ENCODE results near the gene TSC22D2. TPM values are rescaled to one million over a fixed set of nuclear protein-coding genes. Genes with fewer than 3 reads are reported as not detected.
A peak's percentile ranks its signal among the peaks of the same experiment; 100 is the strongest.
"Not testable (repeated sequence)": the region's sequence is repeated elsewhere in the genome, so short reads cannot be mapped to it uniquely, and the experiment has no call there.

Gene TSC22D2
- polyA plus RNA-seq, 3 donors: 54.6 to 66.8 (median 62.0) TPM

GRCh38 chr3:150460484-150460883 is 52.4 kb downstream of the TSC22D2 start:
- DNase-seq (ENCODE audit: extremely low read depth in 1 of 11, low read depth in 9 of 11, low spot score in 4 of 11): no peak

GRCh38 chr3:150461399-150461798 is 53.3 kb downstream of the TSC22D2 start:
- DNase-seq (ENCODE audit: extremely low read depth in 1 of 11, low read depth in 9 of 11, low spot score in 4 of 11): no peak

DNA sequence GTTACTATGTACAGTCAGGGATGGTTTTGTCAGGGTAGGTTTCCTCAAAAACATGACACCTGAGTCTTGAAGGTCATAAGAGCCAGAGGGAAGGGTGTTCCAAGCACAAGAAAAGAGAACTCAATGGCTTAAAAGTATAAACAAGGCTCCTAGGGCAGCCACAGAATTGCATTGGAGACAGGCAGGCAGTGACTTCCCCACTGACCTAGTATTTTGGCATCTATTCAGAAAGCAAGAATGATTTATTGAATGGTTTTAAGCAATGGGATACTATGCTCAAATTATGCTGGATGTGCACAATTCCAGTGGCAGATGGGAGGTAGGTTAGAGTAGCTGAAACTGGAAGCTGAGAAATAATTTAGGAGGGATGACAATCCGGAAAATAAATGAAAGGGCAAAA is 54.0 kb downstream of the TSC22D2 start:
- no peak for DNase-seq (ENCODE audit: extremely low read depth in 1 of 11, low read depth in 9 of 11, low spot score in 4 of 11)

DNA sequence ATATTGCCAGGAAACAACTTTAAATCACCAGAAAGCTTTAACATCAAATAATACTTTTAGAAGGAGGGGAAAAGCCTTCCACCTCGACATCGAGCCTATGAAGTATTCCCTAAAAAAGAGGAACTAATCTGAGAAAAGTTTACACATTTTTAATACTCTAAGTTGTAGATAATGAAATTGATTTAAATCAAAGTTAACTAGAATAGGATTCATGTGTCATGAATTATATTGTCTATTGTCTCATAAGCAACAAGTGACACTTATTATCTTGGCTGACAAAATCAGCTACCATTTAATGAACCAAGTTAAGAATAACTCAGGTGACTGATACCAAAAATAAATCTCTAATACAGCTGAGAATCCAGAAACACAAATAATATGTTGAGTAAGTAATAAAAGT is 56.6 kb downstream of the TSC22D2 start:
- DNase-seq (ENCODE audit: extremely low read depth in 1 of 11, low read depth in 9 of 11, low spot score in 4 of 11): no peak

- DNase-seq (ENCODE audit: extremely low read depth in 1 of 11, low read depth in 9 of 11, low spot score in 4 of 11): no peak
Measured at GRCh38 chr3:150467381-150467780, 59.3 kb downstream of the TSC22D2 start.

- no peak for DNase-seq (ENCODE audit: extremely low read depth in 1 of 11, low read depth in 9 of 11, low spot score in 4 of 11)
Measured at GRCh38 chr3:150469031-150469930, 61.2 kb downstream of the TSC22D2 start.

- no peak for DNase-seq (ENCODE audit: extremely low read depth in 1 of 11, low read depth in 9 of 11, low spot score in 4 of 11)
Measured at GRCh38 chr3:150469931-150470740, 62.0 kb downstream of the TSC22D2 start.

- no peak for DNase-seq (ENCODE audit: extremely low read depth in 1 of 11, low read depth in 9 of 11, low spot score in 4 of 11)
Measured at GRCh38 chr3:150472421-150472820, 64.3 kb downstream of the TSC22D2 start.

GRCh38 chr3:150473161-150473560 is 65.1 kb downstream of the TSC22D2 start:
- not testable (repeated sequence) for DNase-seq (ENCODE audit: extremely low read depth in 1 of 11, low read depth in 9 of 11, low spot score in 4 of 11)

- no peak for DNase-seq (ENCODE audit: extremely low read depth in 1 of 11, low read depth in 9 of 11, low spot score in 4 of 11)
Measured at GRCh38 chr3:150479370-150479769, 71.3 kb downstream of the TSC22D2 start.

DNA sequence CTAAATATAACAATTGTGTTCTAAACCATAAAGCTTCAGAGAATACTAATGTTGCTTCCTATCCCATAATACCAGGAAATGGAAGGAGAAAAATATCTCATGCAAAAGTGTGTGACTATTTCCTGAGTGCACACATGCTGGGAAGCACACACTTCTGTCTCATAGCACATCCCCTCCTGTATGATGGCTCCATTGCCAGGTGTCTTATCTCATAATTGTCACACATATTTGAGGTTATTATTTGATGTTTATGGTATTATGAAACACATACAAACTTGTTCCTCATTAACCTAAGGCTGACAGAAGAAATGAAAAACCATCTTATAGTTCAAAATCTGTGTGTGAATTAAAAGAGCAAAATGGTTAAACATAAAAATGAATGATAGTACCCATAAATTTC is 72.8 kb downstream of the TSC22D2 start:
- DNase-seq (ENCODE audit: extremely low read depth in 1 of 11, low read depth in 9 of 11, low spot score in 4 of 11): peak in 8 of 11 donors; percentile 29 to 53 (median 42)

GRCh38 chr3:150483226-150483625 is 75.1 kb downstream of the TSC22D2 start:
- DNase-seq (ENCODE audit: extremely low read depth in 1 of 11, low read depth in 9 of 11, low spot score in 4 of 11): no peak

DNA sequence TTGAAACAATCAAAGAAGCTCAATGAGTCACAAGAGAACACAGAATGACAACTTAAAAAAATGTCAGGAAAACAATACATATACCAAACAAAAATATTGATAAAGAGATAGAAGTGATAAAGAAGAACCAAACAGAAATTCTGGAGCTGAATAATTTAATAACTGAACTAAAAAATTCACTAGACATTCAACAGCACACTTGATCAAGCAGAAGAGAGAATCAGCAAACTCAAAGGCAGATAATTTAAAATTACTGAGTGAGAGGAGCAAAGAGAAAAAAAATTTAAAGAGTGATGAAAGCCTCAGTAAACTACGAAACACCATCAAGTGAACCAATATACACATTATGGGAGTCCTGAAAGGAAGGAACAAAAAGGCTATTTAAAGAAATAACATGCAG is 76.3 kb downstream of the TSC22D2 start:
- DNase-seq (ENCODE audit: extremely low read depth in 1 of 11, low read depth in 9 of 11, low spot score in 4 of 11): no peak

- DNase-seq (ENCODE audit: extremely low read depth in 1 of 11, low read depth in 9 of 11, low spot score in 4 of 11): no peak
Measured at GRCh38 chr3:150488867-150489266, 80.8 kb downstream of the TSC22D2 start.

DNA sequence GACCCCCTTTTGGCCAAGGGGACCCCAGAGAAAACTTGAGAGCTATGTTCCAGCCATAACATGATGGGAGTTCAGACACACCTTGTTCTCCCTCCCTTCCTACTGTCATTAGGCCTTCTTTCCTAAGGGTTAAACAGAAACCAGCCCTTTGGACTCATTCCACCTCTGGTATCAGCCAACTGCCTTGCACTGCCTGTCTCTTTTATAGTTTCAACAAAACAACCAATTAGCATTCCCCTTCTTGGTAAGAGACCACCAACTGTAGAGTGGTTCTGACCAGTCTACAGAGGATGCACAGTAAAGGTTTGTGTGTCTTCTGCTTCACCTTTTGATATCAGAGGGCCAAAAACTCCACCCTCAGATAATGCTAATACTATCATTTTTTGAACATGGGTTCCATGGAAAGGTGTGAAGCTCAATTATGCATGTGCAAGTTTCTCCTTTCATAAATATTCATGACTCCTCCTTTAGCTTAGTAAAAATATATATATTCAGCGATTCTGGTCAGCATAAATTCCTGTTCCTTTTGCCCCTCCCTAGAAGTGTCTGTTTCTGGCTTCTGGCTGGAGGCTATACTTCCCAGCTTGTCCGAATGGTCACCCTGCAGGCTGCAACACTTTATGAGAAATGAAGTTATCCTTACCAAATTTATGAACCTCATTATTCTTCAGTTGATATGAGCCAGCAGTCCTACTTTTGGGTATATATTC is 82.3 kb downstream of the TSC22D2 start:
- DNase-seq (ENCODE audit: extremely low read depth in 1 of 11, low read depth in 9 of 11, low spot score in 4 of 11): no peak

GRCh38 chr3:150494411-150494977 is 86.4 kb downstream of the TSC22D2 start:
- DNase-seq (ENCODE audit: extremely low read depth in 1 of 11, low read depth in 9 of 11, low spot score in 4 of 11): no peak

DNA sequence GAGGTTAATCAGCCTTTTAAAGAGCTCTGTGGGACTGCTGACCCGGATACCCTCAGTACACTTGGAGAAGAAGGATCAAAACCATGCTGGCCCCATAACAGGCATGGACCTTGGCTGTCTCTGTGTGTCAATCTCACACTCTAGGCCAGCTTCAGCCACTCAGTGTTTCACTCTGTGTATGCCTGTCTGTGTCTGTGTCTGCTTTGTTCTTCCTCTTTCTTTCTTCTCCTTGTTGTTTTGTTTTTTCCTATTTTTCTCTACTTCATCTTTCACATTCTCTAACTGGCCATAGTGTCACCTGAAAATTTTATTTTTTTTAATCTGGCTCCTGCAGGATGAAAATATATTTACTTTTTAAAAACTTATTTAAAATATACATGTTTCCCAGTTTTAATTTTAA is 87.1 kb downstream of the TSC22D2 start:
- no peak for DNase-seq (ENCODE audit: extremely low read depth in 1 of 11, low read depth in 9 of 11, low spot score in 4 of 11)

DNA sequence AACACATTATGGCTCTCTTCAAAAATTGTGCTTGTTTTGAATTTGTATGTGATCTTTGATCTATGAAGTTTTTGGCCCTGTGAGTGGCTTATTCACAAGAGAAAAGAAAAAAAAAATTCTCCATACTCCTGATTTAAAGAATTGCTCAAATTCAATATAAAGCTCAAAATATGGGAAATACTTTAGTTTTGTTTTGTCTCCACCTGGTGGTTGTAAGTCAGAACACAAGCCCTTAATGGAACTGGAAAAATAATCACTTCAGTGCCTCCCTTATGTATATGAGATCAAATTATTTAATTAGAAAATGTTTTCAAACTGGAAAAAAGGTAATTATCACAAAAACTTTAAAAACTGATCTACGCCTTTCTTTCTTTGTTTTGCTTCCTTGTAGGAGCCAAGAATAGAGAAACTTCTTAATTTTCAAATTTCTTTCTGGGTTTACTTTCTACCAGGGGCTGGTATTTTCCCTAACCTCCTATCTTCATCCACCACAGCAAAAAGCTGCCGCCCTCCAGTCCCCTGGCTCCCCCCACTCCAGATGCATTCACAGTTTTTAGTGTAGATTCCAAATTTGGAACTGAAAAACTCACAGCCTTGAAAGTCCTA is 87.6 kb downstream of the TSC22D2 start:
- DNase-seq (ENCODE audit: extremely low read depth in 1 of 11, low read depth in 9 of 11, low spot score in 4 of 11): peak in 10 of 11 donors; percentile 13 to 48 (median 44)

DNA sequence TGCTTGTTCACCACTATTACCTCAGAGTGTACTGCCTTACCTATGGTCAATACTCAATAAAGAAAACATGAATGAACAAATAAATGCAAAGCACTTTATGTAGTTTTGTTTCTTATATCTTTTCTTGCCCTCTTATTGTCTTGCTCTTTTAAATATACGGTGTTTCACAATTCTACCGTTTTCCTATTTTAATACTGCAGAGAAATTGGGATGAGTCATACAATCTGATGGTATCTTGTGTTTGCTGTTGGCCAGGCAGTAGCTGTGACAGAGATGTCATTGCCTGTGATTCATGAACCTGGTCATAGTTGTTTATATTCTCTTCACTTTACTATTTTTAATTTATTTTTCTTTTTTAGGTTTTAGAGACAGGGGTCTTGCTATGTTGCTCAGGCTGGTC is 89.9 kb downstream of the TSC22D2 start:
- DNase-seq (ENCODE audit: extremely low read depth in 1 of 11, low read depth in 9 of 11, low spot score in 4 of 11): no peak

Measured in renal cortex interstitium (tissue), 11 donors.